H9 (cell line): Measurements from ENCODE around the gene CTCFL. TPM values are rescaled to one million over a fixed set of nuclear protein-coding genes. Genes with fewer than 3 reads are reported as not detected.

ENCODE experiments used
- DNase-seq: peaks from one replicate; pipeline ENCODE4 v3.0.0-alpha.2; 2017
- H2AFZ ChIP-seq: one replicate; pipeline ENCODE4 v1.6.1; 2013; ENCODE audit warnings: mild to moderate bottlenecking, low read length, control low read depth, moderate library complexity
- H2AK5ac ChIP-seq: 2 replicates; pipeline ENCODE4 v1.6.1; 2013; ENCODE audit warnings: low read length, control low read depth, mixed read lengths; ENCODE audit not compliant: insufficient read length
- H2BK120ac ChIP-seq: one replicate; pipeline ENCODE4 v1.6.1; 2013; ENCODE audit warnings: low read depth, mild to moderate bottlenecking, low read length, control low read depth, inconsistent platforms; ENCODE audit not compliant: poor library complexity, severe bottlenecking
- H2BK12ac ChIP-seq: 2 replicates; pipeline ENCODE4 v1.6.1; 2013; ENCODE audit warnings: low read length, control low read depth, mixed read lengths, low read depth; ENCODE audit not compliant: insufficient read length
- H2BK15ac ChIP-seq: 2 replicates; pipeline ENCODE4 v1.6.1; 2013; ENCODE audit warnings: low read depth, low read length, control low read depth
- H2BK20ac ChIP-seq: one replicate; pipeline ENCODE4 v1.6.1; 2013; ENCODE audit warnings: low read depth, mild to moderate bottlenecking, low read length, control low read depth, inconsistent platforms; ENCODE audit not compliant: poor library complexity, severe bottlenecking
- H2BK5ac ChIP-seq: 2 replicates; pipeline ENCODE4 v1.6.1; 2013; ENCODE audit warnings: low read length, control low read depth, mixed read lengths; ENCODE audit not compliant: insufficient read length
- H3K14ac ChIP-seq: 2 replicates; pipeline ENCODE4 v1.6.1; 2013; ENCODE audit warnings: low read length, control low read depth; ENCODE audit not compliant: insufficient read depth
- H3K18ac ChIP-seq: 2 replicates; pipeline ENCODE4 v1.6.1; 2013; ENCODE audit warnings: low read depth, mild to moderate bottlenecking, mixed read lengths, low read length, control low read depth; ENCODE audit not compliant: insufficient read length
- H3K23ac ChIP-seq: 2 replicates; pipeline ENCODE4 v1.6.1; 2013; ENCODE audit warnings: low read length, control low read depth, mixed read lengths, low read depth; ENCODE audit not compliant: insufficient read length
- H3K23me2 ChIP-seq: 2 replicates; pipeline ENCODE4 v1.6.1; 2013; ENCODE audit warnings: low read depth, mild to moderate bottlenecking, mixed read lengths, low read length, control low read depth; ENCODE audit not compliant: insufficient read length, poor library complexity, severe bottlenecking
- H3K27ac ChIP-seq: 2 replicates; pipeline ENCODE4 v1.5.1; 2013; ENCODE audit warnings: low read length, control low read depth, mixed read lengths, low read depth; ENCODE audit not compliant: insufficient read length
- H3K27me3 ChIP-seq: 2 replicates; pipeline ENCODE4 v1.6.1; 2013; ENCODE audit warnings: low read length, control low read depth, inconsistent platforms; ENCODE audit not compliant: insufficient read depth
- H3K4ac ChIP-seq: 2 replicates; pipeline ENCODE4 v1.6.1; 2013; ENCODE audit warnings: low read depth, mild to moderate bottlenecking, control low read depth, inconsistent platforms, low read length, moderate library complexity
- H3K4me1 ChIP-seq: 2 replicates; pipeline ENCODE4 v1.6.1; 2013; ENCODE audit warnings: low read length, control low read depth, inconsistent platforms; ENCODE audit not compliant: insufficient read depth
- H3K4me2 ChIP-seq: 2 replicates; pipeline ENCODE4 v1.6.1; 2013; ENCODE audit warnings: low read length, control low read depth, mixed read lengths; ENCODE audit not compliant: insufficient read length, insufficient read depth
- H3K56ac ChIP-seq: 2 replicates; pipeline ENCODE4 v1.6.1; 2013; ENCODE audit warnings: low read depth, mild to moderate bottlenecking, mixed read lengths, low read length, control low read depth; ENCODE audit not compliant: insufficient read length
- H3K79me1 ChIP-seq: 2 replicates; pipeline ENCODE4 v1.6.1; 2013; ENCODE audit warnings: low read depth, mild to moderate bottlenecking, moderate library complexity, low read length, control low read depth, inconsistent platforms; ENCODE audit not compliant: insufficient read depth, poor library complexity, severe bottlenecking
- H3K79me2 ChIP-seq: 2 replicates; pipeline ENCODE4 v1.6.1; 2013; ENCODE audit warnings: low read length, control low read depth, inconsistent platforms; ENCODE audit not compliant: insufficient read depth
- H3K9ac ChIP-seq: 2 replicates; pipeline ENCODE4 v1.6.1; 2013; ENCODE audit warnings: low read length, control low read depth, mixed read lengths; ENCODE audit not compliant: insufficient read length; ENCODE audit errors: extremely low read depth
- H3K9me3 ChIP-seq: one replicate; pipeline ENCODE4 v1.6.1; 2013; ENCODE audit warnings: low read depth, low read length, inconsistent platforms; ENCODE audit not compliant: control insufficient read depth
- H3T11ph ChIP-seq: one replicate; pipeline ENCODE4 v1.6.1; 2013; ENCODE audit warnings: mild to moderate bottlenecking, low read length, control low read depth, inconsistent platforms
- H4K20me1 ChIP-seq: one replicate; pipeline ENCODE4 v1.6.1; 2013; ENCODE audit not compliant: control insufficient read depth, insufficient read length, insufficient read depth
- H4K5ac ChIP-seq: 2 replicates; pipeline ENCODE4 v1.6.1; 2013; ENCODE audit warnings: low read depth, mild to moderate bottlenecking, mixed read lengths, low read length, control low read depth; ENCODE audit not compliant: insufficient read length
- H4K8ac ChIP-seq: replicated peaks from 2 replicates; pipeline ENCODE4 v1.6.1; 2013; ENCODE audit warnings: low read length, control low read depth, mixed read lengths, low read depth; ENCODE audit not compliant: insufficient read length
- H4K91ac ChIP-seq: 2 replicates; pipeline ENCODE4 v1.6.1; 2013; ENCODE audit warnings: low read depth, mild to moderate bottlenecking, moderate library complexity, mixed read lengths, low read length, control low read depth; ENCODE audit not compliant: insufficient read length
- H3K27ac Mint-ChIP-seq, 3 experiments: 2 replicates in 2 of 3; 3 replicates in 1 of 3; pipeline ENCODE4 v1.8.0; 2020 to 2021; ENCODE audit warnings: mixed read lengths in 3 of 3, mild to moderate bottlenecking in 1 of 3, moderate library complexity in 1 of 3
- H3K27me3 Mint-ChIP-seq: 2 replicates; pipeline ENCODE4 v1.8.0; 2021; ENCODE audit warnings: low read depth, mild to moderate bottlenecking, moderate library complexity, mixed read lengths
- H3K36me3 Mint-ChIP-seq, 3 experiments: 2 replicates in 2 of 3; 3 replicates in 1 of 3; pipeline ENCODE4 v1.8.0; 2020 to 2021; ENCODE audit warnings: low read depth in 3 of 3, mixed read lengths in 3 of 3; ENCODE audit not compliant: insufficient read depth in 1 of 3
- H3K4me1 Mint-ChIP-seq, 2 experiments: 2 replicates each; pipeline ENCODE4 v1.8.0; 2020; ENCODE audit warnings: mixed read lengths in 2 of 2
- H3K4me3 Mint-ChIP-seq, 2 experiments: 2 replicates in 1 of 2; 3 replicates in 1 of 2; pipeline ENCODE4 v1.8.0; 2020 to 2021; ENCODE audit warnings: mild to moderate bottlenecking in 2 of 2, mixed read lengths in 2 of 2, moderate library complexity in 1 of 2
- H3K9me3 Mint-ChIP-seq, 2 experiments: 2 replicates in 1 of 2; 3 replicates in 1 of 2; pipeline ENCODE4 v1.8.0; 2020; ENCODE audit warnings: mild to moderate bottlenecking in 2 of 2, mixed read lengths in 2 of 2, moderate library complexity in 1 of 2
- CTCF ChIP-seq: fragments of 200-600 bp; sonication (generic); conservative IDR thresholded peaks from 3 replicates; pipeline ENCODE4 v1.8.0; 2021; ENCODE audit warnings: antibody characterized with exemption, mild to moderate bottlenecking
- WGBS: extraction: QIAGEN DNeasy Blood & Tissue Kit; methylation state at CpG from one replicate; pipeline ENCODE4 v1.1.7; 2013; ENCODE audit warnings: missing lambda C conversion rate, low lambda C conversion rate, mixed read lengths; ENCODE audit not compliant: insufficient read length; ENCODE audit errors: extremely low coverage; 5-methylcytosine and 5-hydroxymethylcytosine counted together
- total RNA-seq: library from RNA; stranded (reverse); gene quantifications from 2 replicates; pipeline ENCODE4 v1.2.1, GENCODE V29; 2021

The CTCFL gene
- total RNA-seq, 1 experiment from 2014 or later = 0.90 TPM

GRCh38 chr20:57470212-57470522 lies 54.8 kb downstream of the CTCFL start:
- Histone ChIP-seq H3K56ac (no peak overlapping the region), H3K4ac (no peak overlapping the region), H4K20me1 (no peaks in the 10 kb centered on the region), H3K9me3 (no peaks in the 10 kb centered on the region), H3K23ac (no peak overlapping the region), H3K9ac (no peak overlapping the region), H3K4me1 (peaks cover 4% of the 10 kb centered on the region; the same call in 1 of the 2 replicates), H4K8ac (no peak overlapping the region), H3K14ac (no peak overlapping the region), H3K4me2 (no peak overlapping the region), H3K27ac (no peak overlapping the region), H2AK5ac (no peak overlapping the region), H4K91ac (no peak overlapping the region), H2BK5ac (no peak overlapping the region), H2BK12ac (no peak overlapping the region), H2BK120ac (no peak overlapping the region), H4K5ac (no peak overlapping the region), H3K79me2 (no peaks in the 10 kb centered on the region), H3T11ph (no peak overlapping the region), H3K79me1 (no peaks in the 10 kb centered on the region), H2AFZ (no peak overlapping the region), H3K23me2 (no peaks in the 10 kb centered on the region), H3K27me3 (no peaks in the 10 kb centered on the region), H2BK15ac (no peak overlapping the region), H3K18ac (no peak overlapping the region), H2BK20ac (no peak overlapping the region)
- DNase-seq = no peak
- peaks cover 0 to 4% of the 10 kb centered on the region in 2 experiments; a peak in 2 of 5 replicates for H3K9me3 Mint-ChIP-seq
- H3K36me3 Mint-ChIP-seq = peaks cover 0 to 1% (median 0%) of the 10 kb centered on the region in 3 experiments; a peak in 2 of 7 replicates
- no CpG with 5 or more reads among the region's 9 CpGs for WGBS
- no peak overlapping the region for H3K27ac Mint-ChIP-seq
- peak overlapping the region in 1 of 2 experiments; percentile 35; a peak in 1 of 5 replicates for H3K4me3 Mint-ChIP-seq
- no peak for TF ChIP-seq CTCF
- peaks cover 2% of the 10 kb centered on the region; the same call in 1 of the 2 replicates for H3K27me3 Mint-ChIP-seq
- peaks cover 38 to 52% of the 10 kb centered on the region in 2 experiments for H3K4me1 Mint-ChIP-seq
